ENCODE data around the gene C12orf43. TPM values are rescaled to one million over a fixed set of nuclear protein-coding genes. Genes with fewer than 3 reads are reported as not detected.

Gene C12orf43
- total RNA-seq, 1 donor = 9.2 TPM

- Histone ChIP-seq H3K27me3 (ENCODE audit: insufficient read depth, low read length) (no peaks in the 10 kb centered on the region), H3K4me1 (ENCODE audit: insufficient read depth, low read length) (peaks cover 52% of the 10 kb centered on the region), H3K4me3 (ENCODE audit: low read length) (peak within 1 kb of the TSS; percentile 55), H3K9me3 (ENCODE audit: low read depth, low read length) (no peaks in the 10 kb centered on the region)
Measured at GRCh38 chr12:121038861-121039668, 22.8 kb upstream of the C12orf43 start, which contains the start of gene OASL. OASL (minus strand) TSS chr12:121039246; CDS start chr12:121038971, 275 bp downstream.

GRCh38 chr12:121036810-121037326, 20.6 kb upstream of the C12orf43 start:
- no peaks in the 10 kb centered on the region for H3K27me3 ChIP-seq (ENCODE audit: insufficient read depth, low read length)
- no peak overlapping the region for H3K4me3 ChIP-seq (ENCODE audit: low read length)
- H3K4me1 ChIP-seq (ENCODE audit: insufficient read depth, low read length) = peaks cover 64% of the 10 kb centered on the region
- no peaks in the 10 kb centered on the region for H3K9me3 ChIP-seq (ENCODE audit: low read depth, low read length)

DNA sequence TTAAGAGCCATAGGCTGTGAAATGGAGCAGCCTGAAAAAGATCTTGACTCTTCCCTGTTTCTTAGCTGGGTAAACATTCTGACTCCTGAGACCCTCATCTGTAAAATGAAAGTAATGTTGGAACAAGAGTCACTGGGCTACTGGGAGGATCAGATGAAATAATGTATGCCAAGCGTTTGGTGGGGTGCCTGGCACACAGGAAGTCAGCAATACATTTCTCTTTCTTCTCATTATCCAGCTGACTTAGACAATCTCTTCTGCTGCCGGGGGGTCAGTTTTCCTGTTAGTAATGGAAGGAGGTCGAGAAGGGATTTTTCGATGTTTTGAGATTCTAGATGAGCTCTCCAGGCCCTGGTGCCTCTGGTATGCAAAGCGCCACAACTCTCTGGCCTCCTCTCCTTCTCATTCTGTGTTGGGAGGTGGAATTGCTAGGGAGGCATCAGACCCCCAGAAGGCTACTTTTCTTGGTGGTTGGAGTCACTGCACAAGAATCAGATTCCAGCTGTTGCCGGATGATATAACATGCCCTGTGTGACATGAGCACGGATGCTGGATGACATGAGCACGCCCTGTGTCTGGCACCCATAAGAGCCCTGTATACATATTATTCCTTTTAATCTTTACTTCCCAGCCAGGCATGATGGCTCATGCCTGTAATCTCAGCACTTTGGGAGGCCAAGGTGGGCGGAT, 18.5 kb upstream of the C12orf43 start:
- Histone ChIP-seq H3K4me3 (ENCODE audit: low read length) (no peak overlapping the region), H3K9me3 (ENCODE audit: low read depth, low read length) (no peaks in the 10 kb centered on the region), H3K27me3 (ENCODE audit: insufficient read depth, low read length) (no peaks in the 10 kb centered on the region), H3K4me1 (ENCODE audit: insufficient read depth, low read length) (peaks cover 64% of the 10 kb centered on the region)

- no peaks in the 10 kb centered on the region for H3K9me3 ChIP-seq (ENCODE audit: low read depth, low read length)
- H3K27me3 ChIP-seq (ENCODE audit: insufficient read depth, low read length) = no peaks in the 10 kb centered on the region
- H3K4me1 ChIP-seq (ENCODE audit: insufficient read depth, low read length) = peaks cover 58% of the 10 kb centered on the region
- no peak overlapping the region for H3K4me3 ChIP-seq (ENCODE audit: low read length)
Measured at GRCh38 chr12:121033625-121034349, 17.5 kb upstream of the C12orf43 start.

GRCh38 chr12:121030576-121031212, 14.4 kb upstream of the C12orf43 start:
- Histone ChIP-seq H3K4me1 (ENCODE audit: insufficient read depth, low read length) (peaks cover 36% of the 10 kb centered on the region), H3K27me3 (ENCODE audit: insufficient read depth, low read length) (no peaks in the 10 kb centered on the region), H3K4me3 (ENCODE audit: low read length) (no peak overlapping the region), H3K9me3 (ENCODE audit: low read depth, low read length) (no peaks in the 10 kb centered on the region)

DNA sequence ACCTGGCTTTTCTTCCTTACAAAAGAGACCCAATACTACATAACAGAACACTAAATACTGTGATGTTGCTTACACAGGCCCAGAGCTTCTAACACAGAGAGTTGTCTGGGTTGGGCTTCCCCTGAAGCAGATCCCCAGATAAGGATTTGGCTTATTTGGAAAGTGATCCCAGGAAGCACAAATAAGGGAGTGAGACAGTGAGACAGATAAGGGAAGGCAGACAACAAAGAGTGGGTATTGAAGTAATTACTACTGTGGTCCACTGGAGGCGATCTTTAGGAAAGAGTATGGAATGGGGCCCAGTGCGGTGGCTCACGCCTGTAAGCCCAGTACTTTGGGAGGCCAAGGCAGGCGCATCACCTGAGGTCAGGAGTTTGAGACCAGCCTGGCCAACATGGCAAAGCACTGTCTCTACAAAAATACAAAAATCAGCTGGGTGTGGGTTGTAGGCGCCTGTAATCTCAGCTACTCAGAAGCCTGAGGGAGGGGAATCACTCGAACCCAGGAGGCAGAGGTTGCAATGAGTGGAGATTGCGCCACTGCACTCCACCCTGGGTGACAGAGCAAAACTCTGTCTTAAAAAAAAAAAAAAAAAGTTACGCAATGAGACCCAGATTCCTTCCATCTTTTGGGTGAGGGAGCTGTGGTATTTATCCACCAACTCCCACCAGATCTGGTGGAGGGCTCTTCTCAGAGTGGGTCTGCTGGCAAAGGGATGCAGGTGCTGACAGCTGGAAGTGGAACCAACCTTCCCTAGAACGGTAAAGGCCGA, 10.2 kb upstream of the C12orf43 start:
- Histone ChIP-seq H3K27me3 (ENCODE audit: insufficient read depth, low read length) (no peaks in the 10 kb centered on the region), H3K4me1 (ENCODE audit: insufficient read depth, low read length) (peaks cover 15% of the 10 kb centered on the region), H3K9me3 (ENCODE audit: low read depth, low read length) (no peaks in the 10 kb centered on the region), H3K4me3 (ENCODE audit: low read length) (no peak overlapping the region)

GRCh38 chr12:121025442-121026226, 9.3 kb upstream of the C12orf43 start:
- Histone ChIP-seq H3K4me1 (ENCODE audit: insufficient read depth, low read length) (peaks cover 15% of the 10 kb centered on the region), H3K4me3 (ENCODE audit: low read length) (no peak overlapping the region), H3K9me3 (ENCODE audit: low read depth, low read length) (no peaks in the 10 kb centered on the region), H3K27me3 (ENCODE audit: insufficient read depth, low read length) (no peaks in the 10 kb centered on the region)

DNA sequence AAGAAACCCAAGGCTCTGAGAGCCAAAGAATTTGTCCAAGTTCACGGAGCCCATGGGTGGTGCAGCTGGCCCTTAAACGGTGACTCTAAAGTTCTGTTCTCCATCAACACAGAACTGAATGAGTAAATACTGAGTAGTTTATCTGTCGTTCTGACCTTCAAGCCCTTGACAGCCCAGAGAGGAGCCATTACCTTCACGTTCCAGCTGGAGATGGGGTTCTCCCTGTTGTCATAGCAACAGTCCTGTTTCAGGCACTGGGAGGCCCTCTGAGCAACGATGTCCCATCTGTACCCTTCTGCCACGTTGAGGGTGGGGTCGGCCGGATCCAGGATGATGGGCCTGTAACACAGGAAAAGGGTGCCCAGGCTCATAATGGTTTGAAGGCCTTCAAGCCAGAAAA, 7.5 kb upstream of the C12orf43 start:
- Histone ChIP-seq H3K4me1 (ENCODE audit: insufficient read depth, low read length) (peaks cover 15% of the 10 kb centered on the region), H3K4me3 (ENCODE audit: low read length) (no peak overlapping the region), H3K27me3 (ENCODE audit: insufficient read depth, low read length) (no peaks in the 10 kb centered on the region), H3K9me3 (ENCODE audit: low read depth, low read length) (no peaks in the 10 kb centered on the region)

GRCh38 chr12:121022713-121023112, 6.4 kb upstream of the C12orf43 start:
- Histone ChIP-seq H3K4me3 (ENCODE audit: low read length) (no peak overlapping the region), H3K27me3 (ENCODE audit: insufficient read depth, low read length) (no peaks in the 10 kb centered on the region), H3K4me1 (ENCODE audit: insufficient read depth, low read length) (peaks cover 15% of the 10 kb centered on the region), H3K9me3 (ENCODE audit: low read depth, low read length) (no peaks in the 10 kb centered on the region)

GRCh38 chr12:121021754-121022153, 5.5 kb upstream of the C12orf43 start:
- Histone ChIP-seq H3K4me3 (ENCODE audit: low read length) (no peak overlapping the region), H3K27me3 (ENCODE audit: insufficient read depth, low read length) (no peaks in the 10 kb centered on the region), H3K9me3 (ENCODE audit: low read depth, low read length) (no peaks in the 10 kb centered on the region), H3K4me1 (ENCODE audit: insufficient read depth, low read length) (peaks cover 15% of the 10 kb centered on the region)

- Histone ChIP-seq H3K9me3 (ENCODE audit: low read depth, low read length) (no peaks in the 10 kb centered on the region), H3K27me3 (ENCODE audit: insufficient read depth, low read length) (no peaks in the 10 kb centered on the region), H3K4me1 (ENCODE audit: insufficient read depth, low read length) (peaks cover 6% of the 10 kb centered on the region), H3K4me3 (ENCODE audit: low read length) (no peak overlapping the region)
Measured at GRCh38 chr12:121018860-121019617, 2.8 kb upstream of the C12orf43 start.

DNA sequence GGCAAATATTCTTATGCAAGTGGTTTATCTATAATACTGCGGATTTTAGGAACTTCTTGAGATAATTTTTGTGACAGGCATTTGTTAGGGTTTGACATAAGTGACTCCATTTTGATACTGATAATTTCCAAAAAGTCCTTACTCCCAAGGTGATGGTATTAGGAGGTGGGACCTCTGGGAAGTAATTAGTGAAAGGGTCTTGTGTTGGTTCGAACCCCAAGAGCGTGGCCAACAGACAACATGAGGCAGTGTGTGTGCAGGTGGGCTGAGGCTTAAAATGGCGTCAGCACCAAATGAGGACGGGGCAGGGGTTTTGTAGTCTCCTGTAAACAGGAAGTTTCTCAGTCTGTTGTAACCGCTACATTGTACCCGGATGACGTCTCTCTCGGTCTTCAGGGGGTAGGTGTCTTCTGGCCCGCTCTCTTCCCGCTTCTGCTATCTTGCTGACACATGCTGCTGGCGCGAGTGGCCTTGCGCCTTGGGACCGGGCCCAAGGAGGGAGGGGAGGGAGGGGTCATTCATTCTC, 1.7 kb upstream of the C12orf43 start:
- Histone ChIP-seq H3K4me1 (ENCODE audit: insufficient read depth, low read length) (peaks cover 6% of the 10 kb centered on the region), H3K9me3 (ENCODE audit: low read depth, low read length) (no peaks in the 10 kb centered on the region), H3K4me3 (ENCODE audit: low read length) (no peak overlapping the region), H3K27me3 (ENCODE audit: insufficient read depth, low read length) (no peaks in the 10 kb centered on the region)

- no peaks in the 10 kb centered on the region for H3K9me3 ChIP-seq (ENCODE audit: low read depth, low read length)
- peaks cover 6% of the 10 kb centered on the region for H3K4me1 ChIP-seq (ENCODE audit: insufficient read depth, low read length)
- H3K27me3 ChIP-seq (ENCODE audit: insufficient read depth, low read length) = no peaks in the 10 kb centered on the region
- no peak overlapping the region for H3K4me3 ChIP-seq (ENCODE audit: low read length)
Measured at GRCh38 chr12:121013715-121014114, 2.6 kb downstream of the C12orf43 start.
